NCI-H1048 (cell line): ENCODE results near the gene CD209.
"Not testable (repeated sequence)": the region's sequence is repeated elsewhere in the genome, so short reads cannot be mapped to it uniquely, and the experiment has no call there.

Experiments
- DNase-seq: peaks from one replicate; lab custom pipeline; 2025; lab: John Stamatoyannopoulos, UW

Gene CD209, protein sequence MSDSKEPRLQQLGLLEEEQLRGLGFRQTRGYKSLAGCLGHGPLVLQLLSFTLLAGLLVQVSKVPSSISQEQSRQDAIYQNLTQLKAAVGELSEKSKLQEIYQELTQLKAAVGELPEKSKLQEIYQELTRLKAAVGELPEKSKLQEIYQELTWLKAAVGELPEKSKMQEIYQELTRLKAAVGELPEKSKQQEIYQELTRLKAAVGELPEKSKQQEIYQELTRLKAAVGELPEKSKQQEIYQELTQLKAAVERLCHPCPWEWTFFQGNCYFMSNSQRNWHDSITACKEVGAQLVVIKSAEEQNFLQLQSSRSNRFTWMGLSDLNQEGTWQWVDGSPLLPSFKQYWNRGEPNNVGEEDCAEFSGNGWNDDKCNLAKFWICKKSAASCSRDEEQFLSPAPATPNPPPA

DNA sequence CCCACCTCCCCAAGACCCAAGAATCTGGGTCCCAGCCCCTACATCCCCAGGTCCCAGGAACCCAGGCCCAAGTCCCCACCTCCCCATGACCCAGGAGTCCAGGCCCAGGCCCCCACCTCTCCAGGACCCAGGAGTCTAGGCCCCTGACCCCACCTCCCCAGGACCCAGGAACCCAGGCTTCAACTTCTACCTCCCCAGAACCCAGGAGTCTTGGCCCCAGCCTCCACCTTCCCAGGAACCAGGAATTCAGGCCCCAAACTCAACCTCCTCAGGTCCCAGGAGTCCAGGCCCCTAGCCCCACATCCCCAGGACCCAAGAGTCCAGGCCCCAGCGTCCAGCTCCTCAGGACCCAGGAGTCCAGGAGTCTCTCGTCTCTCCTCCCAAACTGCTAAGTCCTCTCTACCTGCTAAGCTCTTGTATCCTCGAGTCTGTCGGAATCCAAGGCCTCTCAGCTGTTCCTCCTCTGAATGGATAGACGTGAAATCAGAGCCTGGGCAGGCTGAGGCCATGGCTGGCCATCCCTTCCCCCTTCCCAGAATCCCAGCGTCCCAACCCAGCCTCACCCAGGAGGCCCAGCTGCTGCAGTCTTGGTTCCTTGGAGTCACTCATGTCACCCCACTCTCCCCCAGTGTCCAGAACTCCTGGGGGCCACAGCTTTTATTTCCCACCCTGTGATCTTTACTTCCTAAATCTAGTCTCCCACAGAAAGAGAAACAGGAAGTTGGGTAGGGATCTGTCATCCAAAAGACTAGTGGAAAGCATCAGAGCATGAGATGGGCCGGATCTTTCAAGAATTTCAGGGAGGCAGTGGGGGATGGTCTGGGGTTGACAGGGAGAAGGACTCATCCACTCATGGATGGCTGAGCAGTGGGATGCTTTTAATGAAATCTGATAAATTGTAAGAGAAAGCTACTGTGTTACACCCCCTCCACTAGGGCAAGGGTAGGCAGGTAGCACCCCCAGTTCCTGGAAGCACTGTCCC, at the start of gene CD209:
Gene CD209 (minus strand): TSS at position 632 of the 982 bp plus-strand sequence. CDS start 23 bp downstream, at position 609.
- DNase-seq = no peak

DNA sequence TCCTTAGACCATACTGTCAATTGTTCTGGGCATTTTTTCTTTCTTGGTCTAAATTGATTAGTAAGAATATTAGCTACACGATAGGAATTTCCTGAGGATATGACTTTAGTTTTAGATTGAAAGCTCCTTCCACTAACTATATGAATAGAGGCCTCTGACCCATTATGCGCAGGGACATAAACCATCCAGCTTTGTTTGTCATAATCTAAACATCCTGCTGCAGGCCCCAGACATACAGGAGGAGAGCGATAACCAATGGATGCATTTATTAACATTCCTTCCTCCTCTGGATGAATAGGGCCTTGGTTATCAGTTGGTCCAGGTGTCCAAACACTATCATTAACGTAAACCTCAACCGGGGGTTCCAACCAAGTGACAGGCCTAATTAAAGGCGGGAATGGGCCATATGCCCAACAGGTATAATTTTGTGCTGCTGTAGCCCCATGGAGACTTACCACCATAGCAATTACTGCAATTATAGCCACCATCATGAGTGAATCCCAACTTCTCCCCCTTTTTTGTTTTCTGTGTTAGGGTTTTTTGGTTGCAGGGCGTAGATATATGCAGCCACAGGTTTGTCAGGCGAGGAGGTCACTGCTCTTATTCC, 48.3 kb upstream of the CD209 start:
- DNase-seq = no peak

DNA sequence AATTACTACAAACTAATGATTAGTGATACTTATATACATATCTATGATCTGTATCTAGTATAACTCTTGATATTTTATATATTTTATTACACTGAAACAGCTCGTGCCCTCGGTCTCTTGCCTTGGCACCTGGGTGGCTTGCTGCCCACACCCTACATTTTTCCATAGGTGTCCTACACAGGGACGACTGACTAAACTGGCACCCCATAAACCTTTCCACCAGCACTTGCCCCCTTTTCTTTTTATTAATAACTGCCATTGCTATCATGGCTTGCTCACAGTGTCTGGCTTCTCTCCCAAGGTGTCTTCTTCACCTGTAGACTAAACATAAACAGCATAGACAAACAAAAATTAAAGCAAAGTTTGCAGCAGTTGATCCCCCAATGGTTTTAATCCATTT, 46.2 kb upstream of the CD209 start:
- no peak for DNase-seq

DNA sequence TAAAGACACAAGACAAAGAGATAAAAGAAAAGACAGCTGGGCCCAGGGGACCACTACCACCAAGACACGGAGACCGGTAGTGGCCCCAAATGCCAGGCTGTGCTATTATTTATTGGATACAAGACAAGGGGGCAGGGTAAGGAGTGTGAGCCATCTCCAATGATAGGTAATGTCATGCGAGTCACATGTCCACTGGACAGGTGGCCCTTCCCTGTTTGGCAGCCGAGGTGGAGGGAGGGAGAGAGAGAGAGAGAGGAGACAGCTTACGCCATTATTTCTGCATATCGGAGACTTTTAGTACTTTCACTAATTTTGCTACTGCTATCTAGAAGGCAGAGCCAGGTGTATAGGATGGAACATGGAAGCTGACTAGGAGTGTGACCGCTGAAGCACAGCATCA, 45.4 kb upstream of the CD209 start:
- not testable (repeated sequence) for DNase-seq

DNA sequence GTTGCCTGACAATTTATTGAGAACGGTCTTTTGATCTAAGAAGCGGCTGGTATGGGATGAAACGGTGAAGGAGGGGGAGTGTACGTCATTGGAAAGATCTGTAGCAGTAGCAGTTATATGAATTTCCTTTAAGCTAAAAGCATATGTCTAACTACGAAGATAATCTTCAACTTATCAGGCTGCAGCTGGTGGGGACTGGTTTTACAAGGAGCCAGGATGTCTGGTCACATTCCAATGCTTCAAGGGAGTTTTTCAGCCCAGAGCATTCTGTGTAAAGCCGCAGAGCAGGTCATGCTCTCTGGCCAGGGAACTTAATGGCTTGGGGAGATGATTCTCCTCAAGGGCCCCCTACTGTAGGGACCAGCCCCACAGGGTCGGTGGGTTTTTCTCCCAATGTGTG, 44.9 kb upstream of the CD209 start:
- no peak for DNase-seq

DNA sequence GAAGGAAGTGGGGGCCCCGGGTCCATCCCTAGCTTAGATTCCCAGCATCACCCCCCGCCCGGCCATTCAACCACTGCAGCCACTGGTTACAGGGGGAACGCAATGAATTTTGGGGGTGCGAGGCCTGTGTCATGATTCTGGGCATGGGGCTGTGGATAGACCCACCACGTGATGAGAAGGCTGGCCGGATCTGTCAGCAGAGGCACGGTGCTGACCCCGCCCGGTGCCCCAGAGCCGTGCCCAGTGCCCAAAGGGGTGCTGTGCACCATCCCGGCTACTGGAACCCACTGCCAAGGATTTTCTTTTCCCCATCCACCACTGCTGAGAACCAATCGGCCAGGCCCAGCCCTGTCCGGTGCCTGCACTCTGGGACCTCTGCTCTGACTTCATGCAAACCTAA, 43.1 kb upstream of the CD209 start:
- no peak for DNase-seq

DNA sequence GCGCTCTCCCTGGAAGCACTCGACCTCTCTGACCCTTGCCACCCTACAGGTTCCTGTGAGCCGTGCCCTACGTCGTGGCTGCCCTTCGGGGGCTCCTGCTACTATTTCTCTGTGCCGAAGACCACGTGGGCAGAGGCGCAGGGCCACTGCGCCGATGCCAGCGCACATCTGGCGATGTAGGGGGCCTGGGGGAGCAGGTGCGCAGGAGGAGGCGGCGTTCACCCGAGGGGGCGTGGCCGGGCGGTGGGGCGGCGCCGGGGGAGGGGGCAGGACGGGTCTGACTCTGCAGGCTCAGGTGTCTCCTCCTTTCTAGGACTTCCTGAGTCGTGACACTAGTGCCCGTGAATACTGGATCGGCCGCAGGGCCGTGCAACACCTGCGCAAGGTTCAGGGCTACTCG, 42.1 kb upstream of the CD209 start:
- DNase-seq = no peak

DNA sequence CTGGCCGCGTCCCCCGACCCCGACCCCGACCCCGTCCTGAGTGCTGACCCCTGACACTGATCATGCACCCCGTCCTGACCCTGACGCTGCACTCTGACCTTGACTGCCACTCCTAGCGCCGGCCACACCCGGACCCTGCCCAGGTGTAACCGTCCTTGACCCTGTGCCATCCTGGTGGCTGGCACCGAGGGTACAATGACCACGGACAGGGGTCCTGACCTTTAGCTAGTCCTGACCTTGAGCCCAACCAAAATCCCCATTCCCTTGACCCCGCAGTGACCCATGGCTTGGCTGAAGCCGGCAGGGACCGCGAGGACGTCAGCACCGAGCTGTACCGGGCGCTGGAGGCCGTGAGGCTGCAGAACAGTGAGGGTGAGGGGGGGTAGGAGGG, 41.6 kb upstream of the CD209 start:
- DNase-seq = no peak

DNA sequence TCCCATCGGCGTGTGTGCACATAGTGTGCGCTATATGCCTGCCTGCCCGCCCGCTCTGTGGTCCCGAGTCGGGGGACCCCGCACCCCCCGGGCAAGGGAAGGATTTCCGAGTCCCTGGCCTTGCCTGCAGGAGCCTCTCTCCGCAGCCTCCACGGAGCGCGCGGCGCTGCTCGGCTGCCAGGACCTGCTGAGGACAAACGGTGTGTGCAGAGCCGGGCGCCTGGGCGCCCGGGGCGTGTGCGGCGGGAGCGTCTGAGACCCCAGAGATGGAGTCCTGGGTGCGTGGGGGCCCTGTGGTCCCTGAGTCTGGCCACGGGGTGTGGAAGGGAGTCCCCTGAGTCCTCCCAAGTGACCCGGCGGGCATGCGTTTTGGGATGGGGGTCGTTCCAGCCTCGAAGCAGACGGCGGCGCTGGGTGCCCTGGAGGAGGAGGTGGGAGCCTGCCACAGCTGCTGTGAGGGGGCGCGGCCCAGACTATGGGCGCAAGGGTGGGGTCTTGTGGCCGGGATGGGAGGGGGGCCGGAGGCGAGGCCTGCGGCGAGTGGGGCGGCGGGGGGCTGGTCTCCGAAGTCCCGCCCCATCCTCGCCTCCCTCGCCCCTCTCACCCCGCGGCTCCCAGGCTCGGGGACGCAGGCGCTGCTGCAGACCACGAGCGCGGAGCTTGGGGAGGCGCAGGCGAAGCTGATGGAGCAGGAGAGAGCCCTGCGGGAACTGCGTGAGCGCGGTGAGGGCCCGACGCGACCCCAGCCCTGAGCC, 41.0 kb upstream of the CD209 start:
- DNase-seq = no peak

DNA sequence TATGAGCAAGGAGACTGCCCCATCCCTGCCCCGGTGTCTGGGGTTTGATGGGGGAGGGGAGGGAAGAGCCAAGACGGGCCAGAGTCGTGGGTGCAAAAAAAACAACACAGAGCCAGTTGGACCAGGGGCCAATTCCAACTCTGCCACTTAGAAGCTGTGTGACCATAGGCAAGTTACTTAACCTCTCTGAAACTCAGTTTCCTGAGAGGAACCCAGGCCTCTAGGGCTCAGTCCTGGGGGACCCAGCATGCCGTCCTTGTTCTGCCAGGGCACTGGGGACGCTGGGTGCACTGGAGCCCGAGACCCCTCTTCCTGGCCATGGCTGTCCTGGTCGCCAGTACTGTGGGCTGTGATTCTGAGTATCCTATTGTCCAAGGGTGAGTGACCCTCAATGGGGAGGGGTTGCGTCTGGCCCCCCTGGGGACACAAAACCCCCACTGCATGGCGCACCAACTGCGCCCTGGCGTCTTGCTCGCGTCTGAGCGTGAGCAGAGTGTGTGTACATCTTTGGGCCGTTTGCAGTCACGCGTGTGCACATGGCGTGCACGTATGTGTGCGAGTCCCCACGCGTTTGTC, 40.4 kb upstream of the CD209 start:
- no peak for DNase-seq

DNA sequence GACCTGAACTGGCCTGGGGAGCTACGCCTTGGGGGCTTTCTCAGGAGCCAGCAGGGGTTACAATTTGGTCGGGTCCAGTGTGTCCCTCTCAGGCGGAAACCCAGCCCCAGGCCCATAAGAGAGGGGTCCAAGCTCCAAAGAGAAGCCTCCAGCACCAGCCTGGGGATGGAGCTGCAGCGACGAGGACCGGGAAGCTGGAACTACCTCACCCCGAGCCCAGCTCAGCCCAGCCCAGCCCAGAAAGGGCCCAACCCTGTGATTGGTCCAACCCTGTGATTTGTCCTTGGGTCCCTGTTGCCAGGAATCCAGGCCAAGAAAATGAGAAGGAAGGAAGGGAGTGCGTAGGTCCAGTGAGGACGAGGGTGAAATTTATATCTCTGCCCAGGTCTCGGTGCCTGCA, 39.8 kb upstream of the CD209 start:
- no peak for DNase-seq

DNA sequence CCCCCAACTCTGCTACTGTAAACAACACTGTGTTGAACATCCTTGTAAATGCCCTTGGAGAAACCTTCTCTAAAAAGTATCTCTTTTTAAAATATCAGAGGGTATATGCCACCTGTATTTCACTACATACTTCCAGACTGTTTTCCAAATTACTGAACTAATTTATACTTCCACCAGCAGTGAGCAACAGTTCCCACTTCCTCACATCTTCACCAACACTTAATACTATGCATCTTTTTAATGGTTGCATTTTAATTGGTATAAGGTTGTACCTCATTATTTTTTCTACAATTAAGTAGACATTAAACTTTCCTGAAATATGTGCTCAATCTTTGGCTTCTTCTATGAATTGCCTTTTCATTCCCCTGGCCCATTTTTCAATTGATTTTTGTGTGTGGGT, 37.5 kb upstream of the CD209 start:
- no peak for DNase-seq

DNA sequence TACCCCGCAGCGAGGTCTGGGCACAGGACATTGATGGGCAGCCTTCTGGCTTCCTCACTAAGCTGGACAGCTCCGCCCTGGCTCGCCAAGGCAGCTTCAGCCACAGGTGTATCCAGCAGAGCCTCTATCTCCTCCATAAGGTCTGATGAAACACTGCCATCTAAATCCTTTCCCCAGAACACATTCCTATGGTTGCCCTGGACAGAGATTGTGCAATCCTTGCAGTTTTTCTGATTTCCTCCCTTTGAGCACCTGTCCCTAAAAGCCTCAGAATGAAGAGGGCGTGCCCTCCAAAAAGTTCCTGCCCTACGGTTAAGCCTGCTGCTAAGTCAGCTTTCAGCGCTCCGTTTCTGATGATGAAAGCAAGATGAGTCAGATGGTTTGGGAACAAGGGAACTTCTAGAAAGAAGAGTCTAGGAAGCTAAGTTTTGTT, 36.7 kb upstream of the CD209 start:
- DNase-seq = no peak

DNA sequence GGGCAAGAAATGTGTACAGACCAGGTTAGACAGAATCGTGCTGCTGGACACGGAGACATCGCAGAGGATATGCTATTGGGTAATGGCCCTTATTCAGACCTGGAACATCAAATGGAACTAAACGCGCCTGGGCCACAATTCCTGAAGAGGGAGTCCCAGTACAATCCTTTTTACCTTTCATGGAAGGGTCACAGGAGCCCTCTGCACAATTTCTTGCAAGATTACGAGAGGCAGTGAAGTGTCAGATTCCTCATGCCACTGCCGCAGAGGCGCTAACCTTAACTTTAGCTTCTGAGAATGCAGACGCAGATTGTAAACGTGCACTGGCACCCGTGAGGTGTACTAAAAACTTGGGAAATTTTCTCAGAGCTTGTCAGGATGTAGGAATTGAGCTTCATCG, 33.8 kb upstream of the CD209 start:
- DNase-seq = no peak

DNA sequence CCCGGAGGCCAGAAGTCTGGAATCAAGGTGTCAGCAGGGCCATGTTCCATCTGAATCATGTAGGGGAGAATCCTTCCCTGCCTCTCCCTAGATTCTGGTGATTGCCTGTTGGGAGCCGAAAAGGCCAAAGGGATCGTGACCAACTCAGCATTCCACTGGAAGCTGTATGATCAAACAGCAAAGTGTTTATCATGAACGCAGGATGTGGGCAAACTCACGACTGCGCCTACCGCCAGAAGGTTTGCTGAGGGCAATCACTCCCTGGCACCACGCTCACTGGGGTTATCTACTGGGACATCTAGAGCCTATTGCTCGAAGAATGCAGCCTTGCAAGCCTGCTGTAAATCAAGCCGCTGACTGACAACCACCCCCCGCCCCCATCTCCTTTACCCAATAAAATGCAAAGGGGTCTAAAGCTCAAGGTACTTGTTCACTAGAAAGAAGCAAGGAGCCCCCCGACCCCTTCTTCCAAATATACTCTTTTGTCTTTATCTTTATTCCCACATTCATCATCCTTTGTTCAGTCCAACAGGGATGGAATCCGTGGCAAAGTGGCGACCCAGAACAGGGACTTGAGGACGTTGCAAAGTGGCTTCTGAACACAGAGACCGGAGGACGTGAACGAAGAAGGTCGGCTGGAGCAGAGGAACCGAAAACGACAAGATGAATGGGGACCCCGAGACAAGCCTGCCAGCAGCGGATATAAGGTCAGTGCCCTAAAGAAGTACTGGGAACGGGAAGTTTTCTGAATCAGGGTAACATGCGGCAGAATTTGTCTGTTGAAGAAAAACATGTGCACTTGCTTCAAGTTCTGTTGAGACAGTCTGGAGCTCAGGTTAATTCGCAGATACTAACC, 32.5 kb upstream of the CD209 start:
- DNase-seq = no peak

DNA sequence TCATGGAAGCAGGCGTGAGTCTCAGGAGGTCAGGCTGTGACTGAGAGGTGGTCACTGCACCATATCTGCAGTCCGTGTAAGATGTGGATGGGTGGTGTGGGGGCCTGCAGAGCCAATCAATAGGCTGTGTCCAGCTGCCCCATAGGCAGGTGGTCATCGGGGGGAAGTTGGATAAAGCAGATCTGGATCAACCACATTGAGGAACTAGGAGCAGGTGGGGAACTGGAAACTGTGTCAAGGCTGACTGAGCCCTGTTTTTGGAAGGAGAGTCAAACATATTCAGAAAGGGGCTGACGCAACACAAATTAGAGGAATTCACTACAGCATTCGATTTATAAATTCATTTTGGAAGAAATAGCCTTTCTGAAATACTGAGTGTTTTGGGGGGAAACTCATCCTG, 30.7 kb upstream of the CD209 start:
- no peak for DNase-seq

DNA sequence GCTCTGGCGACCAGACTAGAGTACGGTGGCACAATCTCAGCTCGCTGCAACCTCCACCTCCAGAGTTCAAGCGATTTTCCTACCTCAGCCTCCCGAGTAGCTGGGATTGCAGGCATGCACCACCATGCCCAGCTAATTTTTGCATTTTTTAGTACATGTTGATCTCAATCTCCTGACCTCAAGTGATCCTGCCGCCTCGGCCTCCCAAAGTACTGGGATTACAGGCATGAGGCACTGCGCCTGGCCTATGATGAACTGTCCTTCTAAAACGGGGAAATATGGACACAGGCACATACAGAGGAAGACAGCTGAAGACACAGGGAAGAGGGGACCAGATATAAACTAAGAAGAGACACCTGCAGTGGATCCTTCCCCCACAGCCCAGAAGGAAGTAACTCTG, 28.4 kb upstream of the CD209 start:
- no peak for DNase-seq

DNA sequence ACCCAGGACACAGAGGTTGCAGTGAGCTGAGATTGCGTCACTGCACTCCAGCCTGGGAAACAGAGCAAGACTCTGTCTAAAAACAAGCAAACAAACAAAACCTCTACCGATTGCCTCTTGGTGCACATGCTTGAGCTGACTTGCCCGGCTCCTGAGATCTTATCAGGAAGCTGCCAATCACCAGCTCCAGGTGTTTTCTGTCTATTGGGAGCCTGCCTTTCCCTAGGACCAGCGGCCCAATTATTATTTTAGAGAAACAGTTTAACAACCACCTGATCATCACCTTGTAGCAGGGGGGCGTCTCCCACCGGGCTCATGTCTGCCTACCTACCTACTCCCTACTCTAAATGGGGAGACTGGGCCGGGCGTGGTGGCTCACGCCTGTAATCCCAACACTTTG, 26.5 kb upstream of the CD209 start:
- DNase-seq = no peak

DNA sequence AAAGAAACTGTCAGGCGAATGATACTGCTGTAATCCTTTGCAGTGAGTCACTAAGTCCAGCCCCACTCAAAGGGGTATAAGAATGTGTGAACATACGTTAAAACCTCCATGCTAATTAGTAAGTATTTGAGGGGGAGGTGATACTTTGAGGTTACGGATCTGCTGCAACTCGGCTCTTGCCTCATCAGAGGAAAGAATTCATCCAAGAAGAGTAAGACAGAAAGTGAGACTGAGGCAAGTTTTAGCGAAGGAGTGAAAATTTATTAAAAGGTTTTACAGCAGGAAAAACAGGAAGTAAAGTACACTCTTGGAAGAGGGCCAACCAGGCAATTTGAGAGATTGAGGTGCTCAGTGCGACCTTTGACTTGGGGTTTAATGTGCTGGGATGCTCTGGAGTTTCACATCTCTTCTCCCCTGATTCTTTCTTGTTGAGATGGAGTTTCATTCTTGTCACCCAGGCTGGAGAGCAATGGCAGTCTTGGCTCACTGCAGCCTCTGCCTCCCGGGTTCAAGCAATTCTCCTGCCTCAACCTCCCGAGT, 25.5 kb upstream of the CD209 start:
- no peak for DNase-seq

DNA sequence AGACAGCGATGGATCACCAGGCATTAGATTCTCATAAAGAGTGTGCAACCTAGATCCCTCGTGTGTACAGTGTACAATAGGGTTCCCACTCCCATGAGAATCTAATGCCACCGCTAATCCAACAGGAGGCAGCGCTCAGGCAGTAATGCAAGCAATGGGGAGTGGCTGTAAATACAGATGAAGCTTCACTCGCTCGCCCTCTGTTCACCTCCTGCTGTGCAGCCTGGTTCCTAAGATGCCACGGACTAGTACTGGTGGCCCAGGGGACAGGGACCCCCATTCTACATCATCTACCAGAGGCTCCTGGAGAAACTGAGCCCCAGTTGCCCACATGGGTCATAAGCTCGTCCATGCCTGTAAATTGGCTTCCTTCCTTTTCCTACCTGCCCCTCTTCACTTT, 23.7 kb upstream of the CD209 start:
- no peak for DNase-seq
